ENCODE results near the gene GFAP. TPM values are rescaled to one million over a fixed set of nuclear protein-coding genes. Genes with fewer than 3 reads are reported as not detected.
A peak's percentile ranks its signal among the peaks of the same experiment; 100 is the strongest.

The GFAP gene
- polyA plus RNA-seq, 3 donors: 0.03 to 0.33 (median 0.18) TPM

- Histone ChIP-seq H3K79me2 (ENCODE audit: insufficient read depth, low read length) (no peaks in the 10 kb centered on the region), H3K4me2 (replicated peaks; ENCODE audit: extremely low read depth, low read length, poor library complexity, severe bottlenecking) (no peak overlapping the region), H4K20me1 (ENCODE audit: insufficient read depth, low read length) (no peaks in the 10 kb centered on the region), H3K9ac (ENCODE audit: insufficient read depth, low read length, poor library complexity, severe bottlenecking) (no peak overlapping the region), H3K4me1 (ENCODE audit: control insufficient read depth in 1 of 2, insufficient read depth in 2 of 2, low read length in 2 of 2) (no peaks in the 10 kb centered on the region), H3K9me3 (replicated peaks in 1 of 2; ENCODE audit: control insufficient read depth in 1 of 2, insufficient read depth in 1 of 2, low read length in 2 of 2) (no peaks in the 10 kb centered on the region), H3K36me3 (replicated peaks in 1 of 2; ENCODE audit: control insufficient read depth in 1 of 2, insufficient read depth in 2 of 2, low read length in 2 of 2) (peaks cover 59 to 64% of the 10 kb centered on the region in 2 donors), H3K27ac (ENCODE audit: low read depth in 1 of 2, low read length in 2 of 2) (no peak overlapping the region), H2AFZ (ENCODE audit: insufficient read depth, low read depth, low read length, poor library complexity, severe bottlenecking) (no peak overlapping the region), H3K4me3 (replicated peaks in 1 of 3; ENCODE audit: low read depth in 2 of 3, low read length in 3 of 3) (no peak overlapping the region), H3K27me3 (ENCODE audit: control insufficient read depth in 2 of 2, insufficient read depth in 2 of 2, low read length in 2 of 2) (no peaks in the 10 kb centered on the region)
- Mint-ChIP-seq H3K4me1 (no peaks in the 10 kb centered on the region), H3K9me3 (peaks cover 0 to 1% (median 0%) of the 10 kb centered on the region in 7 donors), H3K27ac (peak overlapping the region in 2 of 7 donors; percentile 14 to 88), H3K4me3 (no peak overlapping the region), H3K36me3 (peaks cover 57 to 76% of the 10 kb centered on the region in 2 donors), H3K27me3 (ENCODE audit: low read depth in 3 of 3) (peaks cover 3 to 11% (median 7%) of the 10 kb centered on the region in 3 donors)
- no peak for DNase-seq
- WGBS (ENCODE audit: insufficient coverage): 98% methylated on average over 6 of the region's 15 CpGs
- intact Hi-C loops (cut with micrococcal nuclease): loop anchor here in 1 of 2 donors (10.0 kb wide), 1 partner anchor 168 kb away; no protein-coding TSS in a partner anchor
- TF ChIP-seq, protein P1, sequence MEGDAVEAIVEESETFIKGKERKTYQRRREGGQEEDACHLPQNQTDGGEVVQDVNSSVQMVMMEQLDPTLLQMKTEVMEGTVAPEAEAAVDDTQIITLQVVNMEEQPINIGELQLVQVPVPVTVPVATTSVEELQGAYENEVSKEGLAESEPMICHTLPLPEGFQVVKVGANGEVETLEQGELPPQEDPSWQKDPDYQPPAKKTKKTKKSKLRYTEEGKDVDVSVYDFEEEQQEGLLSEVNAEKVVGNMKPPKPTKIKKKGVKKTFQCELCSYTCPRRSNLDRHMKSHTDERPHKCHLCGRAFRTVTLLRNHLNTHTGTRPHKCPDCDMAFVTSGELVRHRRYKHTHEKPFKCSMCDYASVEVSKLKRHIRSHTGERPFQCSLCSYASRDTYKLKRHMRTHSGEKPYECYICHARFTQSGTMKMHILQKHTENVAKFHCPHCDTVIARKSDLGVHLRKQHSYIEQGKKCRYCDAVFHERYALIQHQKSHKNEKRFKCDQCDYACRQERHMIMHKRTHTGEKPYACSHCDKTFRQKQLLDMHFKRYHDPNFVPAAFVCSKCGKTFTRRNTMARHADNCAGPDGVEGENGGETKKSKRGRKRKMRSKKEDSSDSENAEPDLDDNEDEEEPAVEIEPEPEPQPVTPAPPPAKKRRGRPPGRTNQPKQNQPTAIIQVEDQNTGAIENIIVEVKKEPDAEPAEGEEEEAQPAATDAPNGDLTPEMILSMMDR (IDR thresholded peaks at IDR 0.05): no peak
Observed at GRCh38 chr17:44926821-44927525, 11.7 kb upstream of the GFAP start.

GRCh38 chr17:44925731-44926697 is 10.7 kb upstream of the GFAP start:
- Histone ChIP-seq H3K27ac (ENCODE audit: low read depth in 1 of 2, low read length in 2 of 2) (no peak overlapping the region), H4K20me1 (ENCODE audit: insufficient read depth, low read length) (no peaks in the 10 kb centered on the region), H3K4me2 (replicated peaks; ENCODE audit: extremely low read depth, low read length, poor library complexity, severe bottlenecking) (no peak overlapping the region), H3K27me3 (ENCODE audit: control insufficient read depth in 2 of 2, insufficient read depth in 2 of 2, low read length in 2 of 2) (peaks cover under 1 to 5% of the 10 kb centered on the region in 2 donors), H3K36me3 (replicated peaks in 1 of 2; ENCODE audit: control insufficient read depth in 1 of 2, insufficient read depth in 2 of 2, low read length in 2 of 2) (peaks cover 50 to 55% of the 10 kb centered on the region in 2 donors), H2AFZ (ENCODE audit: insufficient read depth, low read depth, low read length, poor library complexity, severe bottlenecking) (no peak overlapping the region), H3K4me3 (replicated peaks in 1 of 3; ENCODE audit: low read depth in 2 of 3, low read length in 3 of 3) (no peak overlapping the region), H3K9me3 (replicated peaks in 1 of 2; ENCODE audit: control insufficient read depth in 1 of 2, insufficient read depth in 1 of 2, low read length in 2 of 2) (no peaks in the 10 kb centered on the region), H3K9ac (ENCODE audit: insufficient read depth, low read length, poor library complexity, severe bottlenecking) (no peak overlapping the region), H3K79me2 (ENCODE audit: insufficient read depth, low read length) (no peaks in the 10 kb centered on the region), H3K4me1 (ENCODE audit: control insufficient read depth in 1 of 2, insufficient read depth in 2 of 2, low read length in 2 of 2) (no peaks in the 10 kb centered on the region)
- no peak overlapping the region for H3K4me3 Mint-ChIP-seq
- DNase-seq: no peak
- peaks cover 47 to 66% of the 10 kb centered on the region in 2 donors for H3K36me3 Mint-ChIP-seq
- no peaks in the 10 kb centered on the region for H3K4me1 Mint-ChIP-seq
- peaks cover 0 to 1% (median 0%) of the 10 kb centered on the region in 7 donors for H3K9me3 Mint-ChIP-seq
- intact Hi-C loops (cut with micrococcal nuclease): loop anchor here in 1 of 2 donors (10.0 kb wide), 1 partner anchor 169 kb away; no protein-coding TSS in a partner anchor
- TF ChIP-seq, protein P1 (IDR thresholded peaks at IDR 0.05): no peak
- H3K27me3 Mint-ChIP-seq (ENCODE audit: low read depth in 3 of 3): peaks cover 10 to 20% (median 10%) of the 10 kb centered on the region in 3 donors
- peak overlapping the region in 1 of 7 donors; percentile 88 for H3K27ac Mint-ChIP-seq
- 97% methylated on average over 12 of the region's 18 CpGs for WGBS (ENCODE audit: insufficient coverage)
